GM18861 (cell line): ENCODE results near the gene PGRMC1.
A peak's percentile ranks its signal among the peaks of the same experiment; 100 is the strongest.
"Not testable (repeated sequence)": the region's sequence is repeated elsewhere in the genome, so short reads cannot be mapped to it uniquely, and the experiment has no call there.

Experiments
- ATAC-seq: cut with Tn5 transposase; IDR thresholded peaks from one replicate; pipeline ENCODE4 v1.9.1; 2021; ENCODE audit not compliant: unreplicated experiment

The PGRMC1 gene

DNA sequence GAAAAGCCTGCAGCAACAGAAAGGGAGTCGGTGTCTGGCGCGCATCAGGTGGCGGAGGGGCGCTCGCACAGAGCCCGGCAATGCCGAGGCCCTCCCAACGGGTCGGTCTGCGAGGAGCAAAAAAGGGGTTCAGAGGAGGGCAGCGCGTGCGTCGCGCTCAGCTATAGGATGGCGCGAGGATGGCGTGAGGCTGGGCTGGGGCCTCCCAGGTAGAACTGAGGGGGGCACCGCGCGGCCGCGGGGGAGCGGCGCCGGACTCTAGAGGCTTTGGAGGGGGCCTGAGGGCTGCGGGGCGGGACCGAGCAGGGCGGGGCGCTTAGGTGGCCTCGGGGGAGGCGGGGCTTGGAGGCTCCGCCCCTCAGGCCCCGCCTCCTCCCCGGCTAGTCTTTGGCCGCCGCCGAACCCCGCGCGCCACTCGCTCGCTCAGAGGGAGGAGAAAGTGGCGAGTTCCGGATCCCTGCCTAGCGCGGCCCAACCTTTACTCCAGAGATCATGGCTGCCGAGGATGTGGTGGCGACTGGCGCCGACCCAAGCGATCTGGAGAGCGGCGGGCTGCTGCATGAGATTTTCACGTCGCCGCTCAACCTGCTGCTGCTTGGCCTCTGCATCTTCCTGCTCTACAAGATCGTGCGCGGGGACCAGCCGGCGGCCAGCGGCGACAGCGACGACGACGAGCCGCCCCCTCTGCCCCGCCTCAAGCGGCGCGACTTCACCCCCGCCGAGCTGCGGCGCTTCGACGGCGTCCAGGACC, at the start of gene PGRMC1:
TSS of gene PGRMC1 (plus strand) at position 414 of the 751 bp plus-strand sequence. CDS start at position 493, 79 bp downstream.
- peak; percentile 87 for ATAC-seq

DNA sequence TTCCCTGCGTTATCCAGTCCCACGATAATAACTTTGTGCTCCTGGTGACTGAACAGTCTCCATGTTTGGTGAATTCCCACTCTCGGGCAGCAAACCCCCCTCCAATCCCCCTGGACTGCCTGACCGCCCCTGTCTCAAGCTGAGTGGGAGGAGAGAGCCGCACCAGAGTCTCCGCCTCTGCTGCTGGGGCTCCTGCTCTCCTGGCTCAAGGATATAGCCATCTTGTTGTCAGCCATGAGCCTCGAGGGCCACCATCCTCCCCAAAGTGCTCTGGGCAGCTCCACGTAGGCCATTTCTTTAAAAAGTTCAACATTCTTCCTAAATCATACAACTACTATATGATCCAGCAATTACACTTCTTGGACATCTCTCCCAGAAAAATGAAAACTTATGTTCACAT, 49.3 kb upstream of the PGRMC1 start:
- no peak for ATAC-seq

DNA sequence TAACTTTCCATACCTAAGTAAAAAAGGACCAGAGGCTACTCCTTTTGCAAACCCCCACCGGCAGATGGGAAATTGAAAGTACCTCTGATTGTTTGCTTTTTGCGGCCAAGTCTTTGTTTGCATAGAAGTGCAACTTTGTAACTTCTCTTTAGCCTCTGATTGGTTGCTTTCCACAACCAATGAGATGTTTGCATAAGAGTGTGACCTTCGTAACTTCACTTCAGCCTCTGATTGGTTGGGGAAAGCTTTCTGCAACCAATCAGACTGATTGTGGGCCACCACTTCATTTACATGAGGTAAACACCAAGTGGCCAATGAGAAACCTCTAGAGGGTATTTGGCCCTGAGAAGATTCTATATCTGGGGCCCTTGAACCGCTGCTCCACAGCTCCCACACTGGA, 48.8 kb upstream of the PGRMC1 start:
- no peak for ATAC-seq

DNA sequence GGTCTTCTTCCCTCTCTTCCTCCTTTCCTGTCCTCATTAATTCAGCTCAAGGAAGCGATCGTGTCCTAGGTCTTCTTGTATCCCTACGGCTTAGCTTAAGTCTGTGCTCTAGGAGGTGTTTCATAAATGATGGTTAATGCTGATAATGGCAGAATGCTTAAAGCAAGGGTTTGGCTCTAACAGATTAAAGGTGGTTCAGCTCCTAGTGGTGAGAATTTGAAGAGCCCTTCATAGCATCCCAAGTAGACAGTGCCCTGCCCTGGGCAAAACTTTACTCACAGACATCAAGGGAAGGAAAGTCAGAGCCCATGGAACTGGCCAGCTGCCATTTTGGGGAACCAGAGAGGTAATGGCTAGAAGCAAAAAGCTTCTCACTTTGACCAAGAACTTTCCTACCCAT, 47.0 kb upstream of the PGRMC1 start:
- no peak for ATAC-seq

DNA sequence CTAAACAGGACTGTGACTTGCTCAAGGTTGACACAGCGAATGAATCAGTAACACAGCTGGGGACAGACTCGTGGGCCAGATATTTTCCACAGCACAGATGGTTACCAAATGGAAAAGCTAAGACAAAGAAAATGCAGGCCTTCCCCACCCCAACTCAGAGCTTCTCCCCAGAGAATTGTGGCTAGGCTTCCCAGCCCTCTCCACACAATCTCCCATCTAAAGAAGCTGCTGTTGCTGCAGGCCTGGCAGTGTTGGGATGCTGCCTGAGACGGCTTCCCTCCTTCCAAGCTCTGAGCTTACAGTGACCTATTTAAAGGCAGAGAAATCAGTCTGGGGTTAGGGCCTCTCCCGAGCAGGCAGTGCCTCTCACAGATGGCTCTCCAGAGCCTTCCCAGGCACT, 46.5 kb upstream of the PGRMC1 start:
- no peak for ATAC-seq

DNA sequence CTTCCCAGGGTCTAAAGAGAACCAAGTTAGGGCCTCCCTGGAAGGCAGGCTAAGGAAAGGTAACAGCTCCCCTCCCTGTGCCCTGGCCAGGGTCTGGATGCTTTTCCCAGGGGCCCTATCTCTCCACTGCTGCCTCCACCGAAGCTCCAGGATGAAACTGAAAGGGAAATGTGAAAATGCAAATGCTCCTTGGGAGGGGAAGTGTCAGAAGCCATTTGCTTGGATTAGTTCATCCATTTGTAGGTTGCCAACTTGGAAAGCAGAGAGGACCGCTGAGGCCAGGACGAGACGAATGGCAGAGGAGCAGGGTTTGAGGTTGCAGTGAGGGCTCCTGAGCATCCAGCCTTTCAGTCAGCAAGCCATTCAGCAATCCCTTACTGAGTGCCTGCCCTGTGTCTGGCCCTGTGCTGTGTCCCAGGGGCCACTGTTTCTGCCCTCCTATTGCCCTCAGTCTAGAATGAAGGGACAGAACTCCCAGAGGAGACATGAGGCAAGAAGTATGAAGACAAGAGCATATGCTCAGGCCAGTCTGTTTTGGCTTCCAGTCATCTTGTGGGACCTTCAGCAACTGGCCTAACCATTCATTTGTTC, 45.9 kb upstream of the PGRMC1 start:
- no peak for ATAC-seq

DNA sequence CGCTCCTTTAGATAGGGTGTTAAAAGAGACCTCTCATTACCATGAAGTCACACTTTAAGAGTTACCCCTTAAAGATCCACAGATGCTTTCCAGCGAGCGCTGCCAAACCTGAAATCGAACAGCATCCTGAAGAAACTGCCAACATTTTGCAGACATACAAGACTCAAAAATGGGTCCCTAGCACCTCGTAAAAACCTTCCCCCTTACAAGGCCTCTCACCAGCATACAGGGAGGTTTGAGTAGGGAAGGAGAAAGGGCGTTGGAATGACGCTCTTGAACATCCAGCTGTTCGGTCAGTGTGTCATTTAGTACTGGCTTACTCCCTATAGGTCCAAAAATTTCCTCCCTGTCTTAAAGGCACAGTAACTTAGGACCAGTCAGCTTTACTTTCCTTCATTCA, 45.3 kb upstream of the PGRMC1 start:
- ATAC-seq, result no peak

DNA sequence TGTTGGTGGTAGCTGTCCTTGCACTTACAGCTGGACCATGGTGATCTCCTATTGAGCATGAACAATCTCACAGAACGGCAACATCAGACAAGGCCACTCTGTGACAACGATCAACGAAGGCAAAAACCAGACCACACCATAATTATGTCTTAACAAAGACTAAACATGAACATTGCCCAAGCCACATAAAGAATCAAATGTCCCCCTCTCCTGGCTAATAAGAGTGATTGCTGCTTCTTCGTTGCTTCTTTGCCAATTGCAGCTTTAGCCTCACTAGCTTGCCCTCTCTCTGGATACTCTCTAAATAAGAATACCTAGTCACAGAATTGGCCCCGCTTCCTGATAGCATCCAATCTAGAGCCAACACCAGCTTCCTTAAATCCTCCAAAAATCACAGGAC, 41.5 kb upstream of the PGRMC1 start:
- no peak for ATAC-seq

DNA sequence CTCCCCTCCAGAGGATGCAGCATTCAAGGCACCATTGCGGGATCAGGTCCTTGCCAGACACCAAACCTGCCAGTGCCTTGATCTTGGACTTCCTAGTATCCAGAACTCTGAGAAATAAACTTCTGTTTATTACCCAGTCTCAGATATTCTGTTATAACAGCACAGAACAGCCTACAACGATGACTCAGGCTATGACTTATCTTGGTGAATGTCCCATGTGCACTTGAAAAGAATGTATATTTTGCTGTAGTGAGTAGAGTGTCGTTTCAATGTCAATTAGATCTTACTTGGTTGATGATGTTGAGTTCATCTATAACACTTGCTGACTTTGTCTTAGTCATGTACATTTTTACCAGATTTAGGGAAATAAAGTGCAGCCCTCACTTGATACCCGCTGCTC, 34.5 kb upstream of the PGRMC1 start:
- ATAC-seq, result no peak

DNA sequence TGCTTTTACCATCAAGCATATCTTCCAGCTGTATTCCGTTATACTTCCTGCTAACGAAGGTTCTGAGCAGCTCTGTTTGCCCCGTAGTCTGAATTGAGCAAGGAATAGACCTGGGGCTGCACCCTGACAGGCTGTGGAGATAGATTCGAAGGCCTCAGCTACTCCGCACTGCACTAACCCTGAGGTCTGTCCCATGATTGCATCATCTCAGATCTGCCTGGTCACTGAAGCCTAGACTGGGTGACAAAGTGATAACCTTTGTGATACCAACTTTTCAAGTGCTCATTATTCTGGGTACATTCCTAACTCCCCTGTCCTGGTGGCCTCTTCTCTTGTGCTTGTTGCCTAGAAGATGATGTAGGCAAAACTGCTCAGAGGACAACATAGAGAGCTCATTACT, 29.9 kb upstream of the PGRMC1 start:
- no peak for ATAC-seq

DNA sequence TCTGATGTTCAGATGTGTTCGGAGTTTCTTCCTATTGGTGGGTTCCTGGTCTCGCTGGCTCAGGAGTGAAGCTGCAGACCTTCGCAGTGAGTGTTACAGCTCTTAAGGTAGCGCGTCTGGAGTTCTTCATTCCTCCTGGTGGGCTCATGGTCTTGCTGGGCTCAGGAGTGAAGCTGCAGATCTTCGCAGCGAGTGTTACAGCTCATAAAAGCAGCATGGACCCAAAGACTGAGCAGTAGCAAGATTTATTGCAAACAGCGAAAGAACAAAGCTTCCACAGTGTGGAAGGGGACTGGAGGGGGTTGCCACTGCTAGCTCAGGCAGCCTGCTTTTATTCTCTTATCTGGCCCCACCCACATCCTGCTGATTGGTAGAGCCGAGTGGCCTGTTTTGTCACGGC, 28.6 kb upstream of the PGRMC1 start:
- ATAC-seq, result not testable (repeated sequence)

DNA sequence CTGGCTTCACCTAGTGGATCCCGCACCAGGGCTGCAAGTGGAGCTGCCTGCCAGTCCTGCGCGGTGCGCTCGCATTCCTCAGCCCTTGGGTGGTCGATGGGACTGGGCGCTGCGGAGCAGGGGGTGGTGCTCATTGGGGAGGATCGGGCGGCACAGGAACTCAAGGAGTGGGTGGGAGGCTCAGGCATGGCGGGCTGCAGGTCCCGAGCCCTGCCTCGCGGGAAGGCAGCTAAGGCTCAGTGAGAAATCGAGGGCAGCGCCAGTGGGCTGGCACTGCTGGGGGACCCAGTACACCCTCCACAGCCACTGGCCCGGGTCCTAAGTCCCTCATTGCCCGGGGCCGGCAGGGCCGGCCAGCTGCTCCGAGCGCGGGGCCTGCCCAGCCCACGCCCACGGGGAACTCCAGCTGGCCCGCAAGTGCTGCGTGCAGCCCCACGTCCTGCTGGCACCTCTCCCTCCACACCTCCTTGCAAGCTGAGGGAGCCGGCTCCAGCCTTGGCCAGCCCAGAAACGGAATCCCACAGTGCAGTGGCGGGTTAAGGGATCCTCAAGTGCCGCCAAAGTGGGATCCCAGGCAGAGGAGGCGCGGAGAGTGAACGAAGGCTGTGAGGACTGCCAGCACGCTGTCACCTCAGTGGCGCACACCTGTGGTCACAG, 27.6 kb upstream of the PGRMC1 start:
- ATAC-seq, result no peak

DNA sequence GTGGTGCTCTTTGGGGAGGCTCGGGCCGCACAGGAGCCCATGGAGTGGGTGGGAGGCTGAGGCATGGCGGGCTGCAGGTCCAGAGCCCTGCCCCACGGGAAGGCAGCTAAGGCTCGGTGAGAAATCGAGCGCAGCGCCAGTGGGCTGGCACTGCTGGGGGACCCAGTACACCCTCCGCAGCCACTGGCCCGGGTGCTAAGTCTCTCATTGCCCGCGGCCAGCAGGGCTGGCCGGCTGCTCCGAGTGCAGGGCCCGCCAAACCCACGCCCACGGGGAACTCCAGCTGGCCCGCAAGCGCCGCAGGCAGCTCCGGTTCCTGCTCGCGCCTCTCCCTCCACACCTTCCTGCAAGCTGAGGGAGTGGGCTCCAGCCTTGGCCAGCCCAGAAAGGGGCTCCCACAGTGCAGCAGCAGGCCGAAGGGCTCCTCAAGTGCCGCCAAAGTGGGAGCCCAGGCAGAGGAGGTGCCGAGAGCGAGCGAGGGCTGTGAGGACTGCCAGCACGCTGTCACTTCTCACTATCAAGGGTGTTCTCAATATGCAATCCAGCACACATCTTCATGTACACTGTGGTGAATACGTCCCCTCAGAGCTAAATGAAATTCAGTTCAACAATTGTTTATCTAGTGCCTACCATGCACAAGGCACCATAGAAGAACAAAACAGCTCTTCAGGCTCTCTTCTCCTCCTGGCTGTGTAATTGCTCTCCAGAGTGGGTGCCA, 25.0 kb upstream of the PGRMC1 start:
- not testable (repeated sequence) for ATAC-seq

DNA sequence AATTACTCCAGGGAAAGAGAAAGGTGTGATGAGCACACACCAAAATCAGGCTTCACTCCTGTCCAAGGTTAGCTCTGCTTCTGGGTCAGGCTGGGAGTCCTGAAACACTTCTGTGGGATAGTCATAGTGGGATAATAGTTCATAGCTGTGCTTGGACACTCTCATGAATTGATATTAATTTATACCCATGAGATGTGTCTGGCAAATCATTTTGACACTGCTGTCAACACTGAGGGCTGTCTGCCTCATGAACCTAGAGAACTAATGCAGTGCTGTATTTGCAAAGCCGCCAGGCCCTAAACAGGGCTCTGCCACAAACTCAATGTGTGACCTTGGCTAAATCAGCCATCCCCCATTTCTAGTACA, 24.5 kb upstream of the PGRMC1 start:
- ATAC-seq, result no peak

DNA sequence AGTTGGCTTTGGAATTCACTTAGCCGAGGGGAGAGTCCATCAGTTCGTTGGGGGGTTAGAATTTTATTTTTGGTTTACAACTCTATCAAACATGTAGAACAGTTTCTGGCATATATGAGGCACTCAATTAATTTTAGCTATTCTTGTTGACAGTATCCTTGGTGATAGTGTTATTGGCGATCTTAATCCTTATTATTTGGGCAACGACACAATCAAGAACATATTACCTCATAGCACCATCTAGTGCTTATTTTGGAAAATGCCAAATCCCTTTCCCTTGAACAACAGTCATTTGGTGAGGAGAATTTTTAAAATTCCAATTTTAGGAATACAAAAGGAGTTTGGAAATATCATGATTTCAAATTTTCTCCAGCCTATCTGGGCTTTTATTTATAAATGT, 17.9 kb upstream of the PGRMC1 start:
- no peak for ATAC-seq

DNA sequence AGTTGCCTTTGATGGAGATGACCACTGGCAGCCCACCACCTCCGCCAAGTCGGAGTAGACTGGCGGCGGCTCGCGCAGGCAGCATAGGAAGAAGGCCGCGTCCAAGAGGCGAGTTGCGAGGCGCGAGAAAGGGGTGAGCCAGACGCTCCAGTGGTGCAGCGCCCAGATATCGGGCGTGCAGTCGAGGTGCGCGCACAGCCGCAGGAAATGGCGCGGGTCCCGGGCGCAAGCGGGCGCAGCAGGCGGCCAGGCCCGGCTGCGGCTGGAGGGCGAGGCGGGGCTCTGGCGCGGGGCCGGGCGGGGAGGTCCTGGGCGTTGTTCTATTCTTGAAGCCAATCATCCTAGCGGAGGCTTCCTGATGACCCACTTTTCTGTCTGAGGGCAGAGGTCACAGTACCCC, 13.2 kb upstream of the PGRMC1 start:
- no peak for ATAC-seq

DNA sequence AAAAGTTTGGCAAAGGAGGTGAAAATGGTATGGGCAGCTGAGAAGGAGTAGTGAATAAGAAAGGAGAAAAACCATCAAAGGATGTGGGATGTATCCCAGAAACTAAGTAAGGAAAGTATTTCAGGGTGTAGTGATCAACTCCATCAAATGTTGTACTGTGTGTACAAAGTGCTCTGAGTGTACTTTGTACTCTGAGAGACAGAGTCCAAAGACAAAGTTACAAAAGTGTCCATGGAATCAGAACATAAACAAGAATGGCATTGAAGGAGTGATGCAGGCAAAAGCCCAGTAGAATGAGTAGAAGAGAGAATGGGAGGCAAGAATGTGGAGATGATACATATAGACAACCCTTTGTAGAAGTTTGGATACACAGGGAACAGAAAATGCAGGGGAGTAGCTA, 12.3 kb upstream of the PGRMC1 start:
- no peak for ATAC-seq

DNA sequence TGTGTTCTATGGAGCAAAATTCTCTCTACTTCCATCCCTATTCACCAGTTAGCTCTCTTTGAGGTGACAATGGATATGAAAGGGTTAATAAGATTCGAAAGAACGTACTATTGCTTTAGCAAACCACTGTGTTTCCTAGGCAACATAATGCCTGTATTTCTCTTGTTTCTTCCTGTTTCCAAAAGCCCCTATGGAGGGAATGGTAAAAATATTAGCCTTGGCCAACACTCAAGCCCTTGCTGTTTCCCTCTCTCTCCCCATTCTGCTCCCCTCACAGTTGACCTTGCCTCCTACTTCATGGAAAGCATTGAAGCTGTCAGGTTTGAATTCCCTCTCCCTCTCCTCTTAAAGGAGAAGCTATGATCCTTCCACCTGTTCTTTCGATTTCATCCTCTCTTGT, 9.6 kb upstream of the PGRMC1 start:
- ATAC-seq, result no peak

DNA sequence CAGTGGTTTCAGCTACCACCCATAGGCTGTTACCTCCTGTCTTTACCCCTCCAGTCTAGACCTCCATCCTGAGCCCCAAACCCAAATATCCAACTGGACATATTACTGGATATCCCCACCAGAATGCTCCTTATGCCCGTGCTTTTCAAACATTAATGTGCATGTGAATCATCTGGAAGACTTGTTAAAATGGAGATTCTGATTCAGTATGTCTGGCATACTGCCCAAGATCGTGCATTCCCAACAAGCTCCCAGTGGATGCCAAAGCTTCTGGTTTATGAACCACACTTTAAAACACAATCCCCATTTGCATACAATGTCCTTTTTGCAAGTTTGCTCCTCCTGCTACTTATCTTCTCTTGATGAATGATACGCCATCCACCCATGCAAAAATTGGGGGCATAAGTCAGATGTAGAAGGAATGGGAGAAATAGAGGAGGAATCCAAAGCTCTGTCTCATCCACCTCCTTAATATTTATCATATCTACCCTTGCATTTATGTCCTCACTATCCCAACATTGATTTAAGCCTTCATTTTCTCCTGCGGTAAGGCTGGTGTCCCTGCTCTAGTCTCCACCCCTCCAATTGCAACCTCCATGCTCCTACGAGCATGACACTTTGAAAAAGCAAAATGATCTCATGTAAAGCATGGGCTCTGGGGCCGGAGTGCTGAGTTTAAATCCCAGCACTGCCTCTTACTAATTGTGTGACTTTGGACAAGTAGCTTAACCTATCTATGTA, 7.4 kb upstream of the PGRMC1 start:
- no peak for ATAC-seq

DNA sequence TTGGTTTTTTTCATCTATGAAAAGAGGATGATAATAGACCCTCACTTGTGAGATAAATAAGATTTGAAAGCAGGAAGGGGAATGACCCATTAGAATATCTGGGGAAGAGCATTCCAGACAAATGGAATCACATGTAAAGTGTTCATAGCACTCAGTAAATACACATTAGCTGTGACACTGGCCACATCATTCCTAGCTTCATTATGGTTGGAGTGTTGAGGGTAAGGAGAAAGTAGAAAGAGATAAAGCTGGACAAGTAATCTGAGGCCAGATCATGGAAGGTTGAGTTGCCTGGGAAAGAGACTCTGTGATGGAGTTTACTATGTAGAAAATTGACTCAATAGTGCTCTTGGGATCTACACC, 6.9 kb upstream of the PGRMC1 start:
- no peak for ATAC-seq

DNA sequence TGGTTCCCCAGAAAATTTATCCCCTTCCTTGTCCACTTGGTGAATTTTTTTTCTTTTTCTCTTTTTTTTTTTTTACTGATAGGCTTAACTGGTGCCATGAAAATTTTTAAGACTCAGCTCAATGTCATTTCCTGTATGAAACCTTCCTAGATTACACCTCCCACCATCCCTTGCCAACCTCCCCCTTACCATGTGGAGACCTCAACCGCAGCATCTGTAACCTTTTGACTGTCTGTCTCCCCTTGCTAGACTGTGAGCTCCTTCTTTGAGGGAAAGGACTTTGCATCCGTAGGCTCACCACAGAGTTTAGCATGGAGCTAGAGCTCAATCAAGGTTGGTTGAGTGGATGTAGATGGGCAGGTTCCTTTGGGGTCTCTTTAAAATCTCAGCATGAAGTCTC, 5.2 kb upstream of the PGRMC1 start:
- ATAC-seq, result no peak
